WTC11 (cell line): ENCODE results near the gene GCHFR. TPM values are rescaled to one million over a fixed set of nuclear protein-coding genes. Genes with fewer than 3 reads are reported as not detected.

Experiments used
- ATAC-seq: fragments of 200-7000 bp; cut with Tn5 transposase; 2 replicates; pipeline ENCODE4 v1.10.0; 2021; ENCODE audit warnings: mild to moderate bottlenecking, moderate library complexity
- CTCF ChIA-PET: fragments of 300-600 bp; sonication (Branson Sonifier 250); formaldehyde crosslinking; loops from one replicate; lab custom pipeline; 2021; ENCODE audit warnings: antibody characterized with exemption; lab: Charles Lee
- POLR2A ChIA-PET: fragments of 350-600 bp; sonication (Branson Sonifier 250); formaldehyde crosslinking; loops from one replicate; lab custom pipeline; 2021; ENCODE audit warnings: antibody characterized with exemption; lab: Charles Lee
- DNase-seq: peaks from one replicate; pipeline ENCODE4 v3.0.0; 2021; ENCODE audit warnings: low spot score
- H3K27ac Mint-ChIP-seq: 2 replicates; pipeline ENCODE4 v1.8.0; 2021; ENCODE audit warnings: mixed read lengths
- H3K27me3 Mint-ChIP-seq: 2 replicates; pipeline ENCODE4 v1.8.0; 2021; ENCODE audit warnings: low read depth, mild to moderate bottlenecking, moderate library complexity, mixed read lengths
- H3K36me3 Mint-ChIP-seq: 2 replicates; pipeline ENCODE4 v1.8.0; 2021; ENCODE audit warnings: mixed read lengths
- H3K4me1 Mint-ChIP-seq: 2 replicates; pipeline ENCODE4 v1.8.0; 2022; ENCODE audit warnings: mixed read lengths
- H3K4me3 Mint-ChIP-seq: 2 replicates; pipeline ENCODE4 v1.8.0; 2021; ENCODE audit warnings: mild to moderate bottlenecking, moderate library complexity, mixed read lengths
- H3K9me3 Mint-ChIP-seq: 2 replicates; pipeline ENCODE4 v1.8.0; 2021; ENCODE audit warnings: mixed read lengths
- AFF4 ChIP-seq: sonication (generic); formaldehyde crosslinking; IDR thresholded peaks from 2 replicates; pipeline ENCODE4 v1.8.1; 2023; ENCODE audit warnings: mild to moderate bottlenecking, missing genetic modification reagents, borderline replicate concordance
- CDX4 ChIP-seq: fragments of 250-450 bp; sonication (Bioruptor Pico); IDR thresholded peaks from 2 replicates; pipeline ENCODE4 v1.9.0; 2021; ENCODE audit warnings: moderate library complexity, mild to moderate bottlenecking, inconsistent platforms, borderline replicate concordance
- ERG ChIP-seq: fragments of 250-450 bp; sonication (Bioruptor Pico); IDR thresholded peaks from 2 replicates; pipeline ENCODE4 v1.8.0; 2021; ENCODE audit warnings: mild to moderate bottlenecking
- GABPB1 ChIP-seq: sonication (generic); formaldehyde crosslinking; IDR thresholded peaks from 2 replicates; pipeline ENCODE4 v1.8.1; 2023; ENCODE audit warnings: mild to moderate bottlenecking, missing genetic modification reagents
- HMGA2 ChIP-seq: fragments of 250-450 bp; sonication (Bioruptor Pico); IDR thresholded peaks from 2 replicates; pipeline ENCODE4 v1.4.0; 2021; ENCODE audit warnings: mild to moderate bottlenecking, moderate library complexity
- JAZF1 ChIP-seq: fragments of 250-450 bp; sonication (Bioruptor Pico); IDR thresholded peaks from 2 replicates; pipeline ENCODE4 v1.9.0; 2021; ENCODE audit warnings: moderate library complexity, mild to moderate bottlenecking, inconsistent platforms
- MLX ChIP-seq: sonication (generic); formaldehyde crosslinking; IDR thresholded peaks from 2 replicates; pipeline ENCODE4 v1.8.1; 2023; ENCODE audit warnings: mild to moderate bottlenecking, missing genetic modification reagents, moderate library complexity
- MYBL2 ChIP-seq: sonication (generic); formaldehyde crosslinking; IDR thresholded peaks from 2 replicates; pipeline ENCODE4 v1.8.1; 2023; ENCODE audit warnings: mild to moderate bottlenecking, moderate library complexity, missing genetic modification reagents
- NFATC4 ChIP-seq: fragments of 250-450 bp; sonication (Bioruptor Pico); IDR thresholded peaks from 2 replicates; pipeline ENCODE4 v1.9.0; 2021; ENCODE audit warnings: mild to moderate bottlenecking
- NFE2L1 ChIP-seq: sonication (generic); formaldehyde crosslinking; IDR thresholded peaks from 2 replicates; pipeline ENCODE4 v1.8.1; 2023; ENCODE audit warnings: missing genetic modification reagents
- NR1H2 ChIP-seq: sonication (generic); formaldehyde crosslinking; IDR thresholded peaks from 2 replicates; pipeline ENCODE4 v1.9.0; 2021; ENCODE audit warnings: mild to moderate bottlenecking, moderate library complexity, missing genetic modification reagents
- STAT6 ChIP-seq: sonication (generic); formaldehyde crosslinking; conservative IDR thresholded peaks from 2 replicates; pipeline ENCODE4 v1.8.1; 2023; ENCODE audit warnings: mild to moderate bottlenecking, low read depth, missing genetic modification reagents, moderate library complexity
- USF1 ChIP-seq: sonication (generic); formaldehyde crosslinking; IDR thresholded peaks from 2 replicates; pipeline ENCODE4 v1.8.0; 2022; ENCODE audit warnings: mild to moderate bottlenecking, missing genetic modification reagents
- ZMAT4 ChIP-seq: fragments of 250-450 bp; sonication (Bioruptor Pico); IDR thresholded peaks from 2 replicates; pipeline ENCODE4 v1.9.0; 2021; ENCODE audit warnings: mild to moderate bottlenecking
- ZNF138 ChIP-seq: sonication (generic); formaldehyde crosslinking; conservative IDR thresholded peaks from 2 replicates; pipeline ENCODE4 v1.8.1; 2022; ENCODE audit warnings: mild to moderate bottlenecking, moderate library complexity, missing genetic modification reagents
- total RNA-seq: library from RNA; stranded (reverse); gene quantifications from 3 replicates; pipeline ENCODE4 v1.2.3, GENCODE V29; 2021

GCHFR gene
- total RNA-seq, 1 experiment from 2014 or later, result 42.3 TPM

GRCh38 chr15:40769274-40770146, 5.6 kb downstream of the GCHFR start, which contains the start of gene C15orf62:
Gene C15orf62 (plus strand): TSS chr15:40769980. CDS start chr15:40770496, 516 bp downstream.
- Mint-ChIP-seq H3K4me3 (no peak within 1 kb of the TSS), H3K27ac (peak within 1 kb of the TSS; percentile 70), H3K4me1 (peaks cover 30% of the 10 kb centered on the region), H3K27me3 (no peaks in the 10 kb centered on the region)
- DNase-seq, result no peak
- CTCF ChIA-PET, result interaction anchor here (1.1 to 7.8 kb wide), 4 partner anchors 23 to 89 kb away, joined by 4 to 60 read pairs (median 8); no protein-coding TSS in a partner anchor
- TF ChIP-seq STAT6 (CRISPR knock-in tag) (no peak), GABPB1 (CRISPR knock-in tag) (no peak), MYBL2 (CRISPR knock-in tag) (no peak), NFATC4 (CRISPR knock-in tag) (no peak), ZNF138 (CRISPR knock-in tag) (no peak), JAZF1 (no peak), NR1H2 (CRISPR knock-in tag) (no peak), USF1 (no peak), CDX4 (CRISPR knock-in tag) (no peak), ERG (CRISPR knock-in tag) (no peak), NFE2L1 (CRISPR knock-in tag) (no peak), AFF4 (CRISPR knock-in tag) (no peak), MLX (CRISPR knock-in tag) (no peak), HMGA2 (no peak), ZMAT4 (no peak)
- TF ChIP-seq, all 79 proteins: peak for 0
- H3K36me3 Mint-ChIP-seq, result peaks cover 4% of the 10 kb centered on the region
- H3K9me3 Mint-ChIP-seq, result no peaks in the 10 kb centered on the region
- POLR2A ChIA-PET, result interaction anchor here (0.8 kb wide), 1 partner anchor 14 kb away, joined by 4 read pairs; no protein-coding TSS in a partner anchor
- no peak for ATAC-seq
